HepG2 (cell line): ENCODE results near the gene GPS1. TPM values are rescaled to one million over a fixed set of nuclear protein-coding genes. Genes with fewer than 3 reads are reported as not detected.

ENCODE experiments used
- AGO2 ChIP-seq: fragments of 200-400 bp; formaldehyde crosslinking; optimal IDR thresholded peaks from 2 replicates; pipeline ENCODE3; 2017; ENCODE audit warnings: mild to moderate bottlenecking, low read depth, low read length, moderate library complexity
- FOXA1 ChIP-seq, 2 experiments: fragments of 450-650 bp in 1 of 2; sonication (generic) in 1 of 2; formaldehyde crosslinking in 1 of 2; IDR thresholded peaks; 2 replicates each; pipeline versions ENCODE4 v1.4.0 to v1.6.1; 2016 to 2020; ENCODE audit warnings: missing genetic modification reagents in 1 of 2
- HDAC2 ChIP-seq: sonication (generic); formaldehyde crosslinking; IDR thresholded peaks from 2 replicates; pipeline ENCODE4 v1.4.0; 2020; ENCODE audit warnings: missing genetic modification reagents
- KDM2A ChIP-seq: sonication (generic); formaldehyde crosslinking; IDR thresholded peaks from 2 replicates; pipeline ENCODE4 v1.4.0; 2020; ENCODE audit warnings: low read depth, missing genetic modification reagents, borderline replicate concordance
- NONO ChIP-seq, 2 experiments: fragments of 450-650 bp in 1 of 2; sonication (generic) in 1 of 2; formaldehyde crosslinking in 1 of 2; IDR thresholded peaks in 1 of 2; conservative IDR thresholded peaks in 1 of 2; 2 replicates each; pipeline versions ENCODE4 v1.6.1 to v1.8.0; 2017 to 2022; ENCODE audit warnings: mild to moderate bottlenecking in 1 of 2, missing genetic modification reagents in 1 of 2, moderate library complexity in 1 of 2
- RBFOX2 ChIP-seq: fragments of 200-400 bp; formaldehyde crosslinking; IDR thresholded peaks from 2 replicates; pipeline ENCODE4 v1.6.1; 2017; ENCODE audit warnings: low read depth, mild to moderate bottlenecking, low read length
- STAT5B ChIP-seq: sonication (generic); formaldehyde crosslinking; IDR thresholded peaks from 2 replicates; pipeline ENCODE4 v1.4.0; 2020; ENCODE audit warnings: missing genetic modification reagents
- ZBTB38 ChIP-seq: sonication (generic); formaldehyde crosslinking; IDR thresholded peaks from 2 replicates; pipeline ENCODE4 v1.5.1; 2020; ENCODE audit warnings: mild to moderate bottlenecking, missing genetic modification reagents
- ZFP1 ChIP-seq: IDR thresholded peaks from 2 replicates; pipeline ENCODE4 v1.6.1; 2016
- ZNF160 ChIP-seq: sonication (generic); formaldehyde crosslinking; IDR thresholded peaks from 2 replicates; pipeline ENCODE4 v1.8.0; 2022; ENCODE audit warnings: mild to moderate bottlenecking, inconsistent platforms, missing genetic modification reagents
- ZNF329 ChIP-seq: sonication (generic); formaldehyde crosslinking; IDR thresholded peaks from 2 replicates; pipeline ENCODE4 v1.9.0; 2021; ENCODE audit warnings: low read depth, mild to moderate bottlenecking, missing genetic modification reagents
- ZNF468 ChIP-seq: sonication (generic); formaldehyde crosslinking; IDR thresholded peaks from 2 replicates; pipeline ENCODE4 v1.8.0; 2022; ENCODE audit warnings: mild to moderate bottlenecking, moderate library complexity, missing genetic modification reagents
- ZSCAN25 ChIP-seq: sonication (generic); formaldehyde crosslinking; IDR thresholded peaks from 2 replicates; pipeline ENCODE4 v1.8.0; 2022; ENCODE audit warnings: mild to moderate bottlenecking, missing genetic modification reagents
- polyA plus RNA-seq, 8 experiments: library from polyadenylated mRNA; depleted of rRNA in 3 of 8; stranded (reverse) in 7 of 8; unstranded in 1 of 8; fragments of >200 nt; fragmentation: Illumina TruSeq in 4 of 8; extraction: Trizol in 4 of 8; gene quantifications; 2 replicates each; pipeline versions ENCODE4 v1.2.1 to v1.2.3, GENCODE V29; 2011 to 2016; ENCODE audit warnings: low read depth in 4 of 8, missing spikeins in 1 of 8, mixed read lengths in 1 of 8; ENCODE audit not compliant: insufficient read depth in 1 of 8
- total RNA-seq, 5 experiments: library from RNA; depleted of rRNA; stranded (reverse); fragments of >200 nt; fragmentation: Illumina TruSeq; extraction: Trizol; gene quantifications; 2 replicates each; pipeline ENCODE4 v1.2.3, GENCODE V29; 2016; ENCODE audit warnings: low read depth in 1 of 5
- TF ChIP-seq, protein P1 (sequence below): sonication (generic); formaldehyde crosslinking; IDR thresholded peaks from 2 replicates; pipeline ENCODE4 v1.4.0; 2020; ENCODE audit warnings: missing genetic modification reagents
- TF ChIP-seq, protein P2 (sequence below): fragments of 450-650 bp; IDR thresholded peaks from 2 replicates; pipeline ENCODE4 v1.6.1; 2016
- TF ChIP-seq, protein P3 (sequence below): sonication (generic); formaldehyde crosslinking; IDR thresholded peaks from 2 replicates; pipeline ENCODE4 v1.4.0; 2020; ENCODE audit warnings: missing genetic modification reagents; ENCODE audit errors: not compliant biosample characterization
- TF ChIP-seq, protein P4 (sequence below): IDR thresholded peaks from 2 replicates; pipeline ENCODE4 v1.4.0; 2020; ENCODE audit warnings: mild to moderate bottlenecking, missing genetic modification reagents
- TF ChIP-seq, protein P5 (sequence below): sonication (generic); formaldehyde crosslinking; IDR thresholded peaks from 2 replicates; pipeline ENCODE4 v1.8.0; 2022; ENCODE audit warnings: low read depth, missing genetic modification reagents

The GPS1 gene
- total and polyA plus RNA-seq, 2 of the 13 experiments (the other 11 are each of a cell fraction or from before 2014, with no cell fraction given), result 124 to 128 TPM

DNA sequence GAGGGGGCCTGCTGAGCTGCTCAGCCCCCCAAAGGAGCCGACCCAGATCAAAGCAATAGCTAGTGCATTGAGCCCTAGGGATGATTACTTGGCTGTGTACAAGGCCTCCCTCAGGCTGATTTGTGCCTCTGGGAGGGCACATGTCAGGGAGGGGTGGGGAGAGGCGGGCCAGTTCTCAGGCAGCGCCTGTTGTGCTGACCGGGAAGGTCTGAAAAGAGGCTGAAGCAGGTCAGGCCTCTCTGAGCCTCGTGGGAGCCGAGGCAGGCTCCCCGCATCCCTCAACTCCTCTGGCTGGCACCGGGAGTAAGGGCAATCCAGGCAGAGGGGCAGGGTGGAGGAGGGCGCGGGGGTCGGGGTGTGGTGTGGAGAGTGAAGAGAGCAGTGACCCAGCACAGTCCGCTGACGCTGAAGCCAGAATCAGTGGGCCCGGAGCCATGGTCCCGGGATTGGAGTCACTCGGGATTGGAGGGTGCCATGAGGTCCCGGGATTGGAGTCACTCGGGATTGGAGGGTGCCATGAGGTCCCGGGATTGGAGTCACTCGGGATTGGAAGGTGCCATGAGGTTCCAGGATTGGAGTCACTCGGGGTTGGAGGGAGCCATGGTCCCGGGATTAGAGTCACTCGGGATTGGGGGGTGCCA, 17.2 kb upstream of the GPS1 start (continued):
- TF ChIP-seq ZNF329 (CRISPR knock-in tag) (no peak), ZSCAN25 (peak; percentile 77), ZBTB38 (CRISPR knock-in tag) (no peak), STAT5B (no peak), ZFP1 (CRISPR knock-in tag) (no peak), HDAC2 (CRISPR knock-in tag) (no peak), ZNF468 (no peak), RBFOX2 (peak; percentile 44; the same call in 1 of the 2 replicates), ZNF160 (CRISPR knock-in tag) (no peak), KDM2A (CRISPR knock-in tag) (no peak), FOXA1 (IDR thresholded peaks at IDR 0.05) (no peak), FOXA1 (CRISPR knock-in tag; IDR thresholded peaks at IDR 0.05) (0 out of 2 replicates have a peak, but pooled peaks have one; percentile 14), AGO2 (peak; percentile 96), NONO (IDR thresholded peaks at IDR 0.05) (no peak), NONO (CRISPR knock-in tag; conservative IDR thresholded peaks at IDR 0.05) (no peak)
- TF ChIP-seq, protein P1, sequence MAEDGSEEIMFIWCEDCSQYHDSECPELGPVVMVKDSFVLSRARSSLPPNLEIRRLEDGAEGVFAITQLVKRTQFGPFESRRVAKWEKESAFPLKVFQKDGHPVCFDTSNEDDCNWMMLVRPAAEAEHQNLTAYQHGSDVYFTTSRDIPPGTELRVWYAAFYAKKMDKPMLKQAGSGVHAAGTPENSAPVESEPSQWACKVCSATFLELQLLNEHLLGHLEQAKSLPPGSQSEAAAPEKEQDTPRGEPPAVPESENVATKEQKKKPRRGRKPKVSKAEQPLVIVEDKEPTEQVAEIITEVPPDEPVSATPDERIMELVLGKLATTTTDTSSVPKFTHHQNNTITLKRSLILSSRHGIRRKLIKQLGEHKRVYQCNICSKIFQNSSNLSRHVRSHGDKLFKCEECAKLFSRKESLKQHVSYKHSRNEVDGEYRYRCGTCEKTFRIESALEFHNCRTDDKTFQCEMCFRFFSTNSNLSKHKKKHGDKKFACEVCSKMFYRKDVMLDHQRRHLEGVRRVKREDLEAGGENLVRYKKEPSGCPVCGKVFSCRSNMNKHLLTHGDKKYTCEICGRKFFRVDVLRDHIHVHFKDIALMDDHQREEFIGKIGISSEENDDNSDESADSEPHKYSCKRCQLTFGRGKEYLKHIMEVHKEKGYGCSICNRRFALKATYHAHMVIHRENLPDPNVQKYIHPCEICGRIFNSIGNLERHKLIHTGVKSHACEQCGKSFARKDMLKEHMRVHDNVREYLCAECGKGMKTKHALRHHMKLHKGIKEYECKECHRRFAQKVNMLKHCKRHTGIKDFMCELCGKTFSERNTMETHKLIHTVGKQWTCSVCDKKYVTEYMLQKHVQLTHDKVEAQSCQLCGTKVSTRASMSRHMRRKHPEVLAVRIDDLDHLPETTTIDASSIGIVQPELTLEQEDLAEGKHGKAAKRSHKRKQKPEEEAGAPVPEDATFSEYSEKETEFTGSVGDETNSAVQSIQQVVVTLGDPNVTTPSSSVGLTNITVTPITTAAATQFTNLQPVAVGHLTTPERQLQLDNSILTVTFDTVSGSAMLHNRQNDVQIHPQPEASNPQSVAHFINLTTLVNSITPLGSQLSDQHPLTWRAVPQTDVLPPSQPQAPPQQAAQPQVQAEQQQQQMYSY (CRISPR knock-in tag), result peak; percentile 83
- TF ChIP-seq, protein P2, sequence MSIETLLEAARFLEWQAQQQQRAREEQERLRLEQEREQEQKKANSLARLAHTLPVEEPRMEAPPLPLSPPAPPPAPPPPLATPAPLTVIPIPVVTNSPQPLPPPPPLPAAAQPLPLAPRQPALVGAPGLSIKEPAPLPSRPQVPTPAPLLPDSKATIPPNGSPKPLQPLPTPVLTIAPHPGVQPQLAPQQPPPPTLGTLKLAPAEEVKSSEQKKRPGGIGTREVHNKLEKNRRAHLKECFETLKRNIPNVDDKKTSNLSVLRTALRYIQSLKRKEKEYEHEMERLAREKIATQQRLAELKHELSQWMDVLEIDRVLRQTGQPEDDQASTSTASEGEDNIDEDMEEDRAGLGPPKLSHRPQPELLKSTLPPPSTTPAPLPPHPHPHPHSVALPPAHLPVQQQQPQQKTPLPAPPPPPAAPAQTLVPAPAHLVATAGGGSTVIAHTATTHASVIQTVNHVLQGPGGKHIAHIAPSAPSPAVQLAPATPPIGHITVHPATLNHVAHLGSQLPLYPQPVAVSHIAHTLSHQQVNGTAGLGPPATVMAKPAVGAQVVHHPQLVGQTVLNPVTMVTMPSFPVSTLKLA, result peak; percentile 71
- TF ChIP-seq, protein P3, sequence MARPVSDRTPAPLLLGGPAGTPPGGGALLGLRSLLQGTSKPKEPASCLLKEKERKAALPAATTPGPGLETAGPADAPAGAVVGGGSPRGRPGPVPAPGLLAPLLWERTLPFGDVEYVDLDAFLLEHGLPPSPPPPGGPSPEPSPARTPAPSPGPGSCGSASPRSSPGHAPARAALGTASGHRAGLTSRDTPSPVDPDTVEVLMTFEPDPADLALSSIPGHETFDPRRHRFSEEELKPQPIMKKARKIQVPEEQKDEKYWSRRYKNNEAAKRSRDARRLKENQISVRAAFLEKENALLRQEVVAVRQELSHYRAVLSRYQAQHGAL (CRISPR knock-in tag), result no peak
- TF ChIP-seq, protein P4, sequence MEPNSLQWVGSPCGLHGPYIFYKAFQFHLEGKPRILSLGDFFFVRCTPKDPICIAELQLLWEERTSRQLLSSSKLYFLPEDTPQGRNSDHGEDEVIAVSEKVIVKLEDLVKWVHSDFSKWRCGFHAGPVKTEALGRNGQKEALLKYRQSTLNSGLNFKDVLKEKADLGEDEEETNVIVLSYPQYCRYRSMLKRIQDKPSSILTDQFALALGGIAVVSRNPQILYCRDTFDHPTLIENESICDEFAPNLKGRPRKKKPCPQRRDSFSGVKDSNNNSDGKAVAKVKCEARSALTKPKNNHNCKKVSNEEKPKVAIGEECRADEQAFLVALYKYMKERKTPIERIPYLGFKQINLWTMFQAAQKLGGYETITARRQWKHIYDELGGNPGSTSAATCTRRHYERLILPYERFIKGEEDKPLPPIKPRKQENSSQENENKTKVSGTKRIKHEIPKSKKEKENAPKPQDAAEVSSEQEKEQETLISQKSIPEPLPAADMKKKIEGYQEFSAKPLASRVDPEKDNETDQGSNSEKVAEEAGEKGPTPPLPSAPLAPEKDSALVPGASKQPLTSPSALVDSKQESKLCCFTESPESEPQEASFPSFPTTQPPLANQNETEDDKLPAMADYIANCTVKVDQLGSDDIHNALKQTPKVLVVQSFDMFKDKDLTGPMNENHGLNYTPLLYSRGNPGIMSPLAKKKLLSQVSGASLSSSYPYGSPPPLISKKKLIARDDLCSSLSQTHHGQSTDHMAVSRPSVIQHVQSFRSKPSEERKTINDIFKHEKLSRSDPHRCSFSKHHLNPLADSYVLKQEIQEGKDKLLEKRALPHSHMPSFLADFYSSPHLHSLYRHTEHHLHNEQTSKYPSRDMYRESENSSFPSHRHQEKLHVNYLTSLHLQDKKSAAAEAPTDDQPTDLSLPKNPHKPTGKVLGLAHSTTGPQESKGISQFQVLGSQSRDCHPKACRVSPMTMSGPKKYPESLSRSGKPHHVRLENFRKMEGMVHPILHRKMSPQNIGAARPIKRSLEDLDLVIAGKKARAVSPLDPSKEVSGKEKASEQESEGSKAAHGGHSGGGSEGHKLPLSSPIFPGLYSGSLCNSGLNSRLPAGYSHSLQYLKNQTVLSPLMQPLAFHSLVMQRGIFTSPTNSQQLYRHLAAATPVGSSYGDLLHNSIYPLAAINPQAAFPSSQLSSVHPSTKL, result no peak
- TF ChIP-seq, protein P5, sequence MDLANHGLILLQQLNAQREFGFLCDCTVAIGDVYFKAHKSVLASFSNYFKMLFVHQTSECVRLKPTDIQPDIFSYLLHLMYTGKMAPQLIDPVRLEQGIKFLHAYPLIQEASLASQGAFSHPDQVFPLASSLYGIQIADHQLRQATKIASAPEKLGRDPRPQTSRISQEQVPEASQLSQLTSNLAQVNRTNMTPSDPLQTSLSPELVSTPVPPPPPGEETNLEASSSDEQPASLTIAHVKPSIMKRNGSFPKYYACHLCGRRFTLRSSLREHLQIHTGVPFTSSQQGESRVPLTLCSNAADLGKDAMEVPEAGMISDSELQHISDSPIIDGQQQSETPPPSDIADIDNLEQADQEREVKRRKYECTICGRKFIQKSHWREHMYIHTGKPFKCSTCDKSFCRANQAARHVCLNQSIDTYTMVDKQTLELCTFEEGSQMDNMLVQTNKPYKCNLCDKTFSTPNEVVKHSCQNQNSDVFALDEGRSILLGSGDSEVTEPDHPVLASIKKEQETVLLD (CRISPR knock-in tag), result no peak
